ENCODE data around the gene NPIPB8.
"Not testable (repeated sequence)": the region's sequence is repeated elsewhere in the genome, so short reads cannot be mapped to it uniquely, and the experiment has no call there.

NPIPB8 gene

GRCh38 chr16:28637765-28638164 lies at the start of gene NPIPB8:
Gene NPIPB8 (plus strand): TSS chr16:28638065. CDS start chr16:28638361, 296 bp downstream.
- not testable (repeated sequence) for H3K4me3 Mint-ChIP-seq, H3K9me3 Mint-ChIP-seq, H3K27ac Mint-ChIP-seq, H3K27me3 Mint-ChIP-seq, H3K4me1 Mint-ChIP-seq, H3K36me3 Mint-ChIP-seq

- H3K36me3 Mint-ChIP-seq: peaks cover 10% of the 10 kb centered on the region
- H3K4me1 Mint-ChIP-seq: no peaks in the 10 kb centered on the region
- H3K9me3 Mint-ChIP-seq: no peaks in the 10 kb centered on the region
- peak overlapping the region; percentile 56 for H3K27ac Mint-ChIP-seq
- no peak overlapping the region for H3K4me3 Mint-ChIP-seq
- no peaks in the 10 kb centered on the region for H3K27me3 Mint-ChIP-seq
Observed at GRCh38 chr16:28589069-28589468, 48.8 kb upstream of the NPIPB8 start.

- Mint-ChIP-seq H3K9me3 (no peaks in the 10 kb centered on the region), H3K4me3 (no peak overlapping the region), H3K36me3 (peaks cover 10% of the 10 kb centered on the region), H3K4me1 (no peaks in the 10 kb centered on the region), H3K27ac (no peak overlapping the region), H3K27me3 (no peaks in the 10 kb centered on the region)
Observed at GRCh38 chr16:28589930-28590329, 47.9 kb upstream of the NPIPB8 start.

- Mint-ChIP-seq H3K27ac (no peak overlapping the region), H3K9me3 (no peaks in the 10 kb centered on the region), H3K4me1 (no peaks in the 10 kb centered on the region), H3K36me3 (peaks cover 10% of the 10 kb centered on the region), H3K4me3 (no peak overlapping the region), H3K27me3 (no peaks in the 10 kb centered on the region)
Observed at GRCh38 chr16:28590384-28591340, 47.2 kb upstream of the NPIPB8 start.

GRCh38 chr16:28591355-28591754 lies 46.5 kb upstream of the NPIPB8 start:
- no peaks in the 10 kb centered on the region for H3K4me1 Mint-ChIP-seq
- no peak overlapping the region for H3K4me3 Mint-ChIP-seq
- no peaks in the 10 kb centered on the region for H3K27me3 Mint-ChIP-seq
- H3K27ac Mint-ChIP-seq: no peak overlapping the region
- H3K9me3 Mint-ChIP-seq: no peaks in the 10 kb centered on the region
- peaks cover 9% of the 10 kb centered on the region for H3K36me3 Mint-ChIP-seq

GRCh38 chr16:28592511-28592910 lies 45.4 kb upstream of the NPIPB8 start:
- H3K4me1 Mint-ChIP-seq: peaks cover 7% of the 10 kb centered on the region
- H3K27ac Mint-ChIP-seq: no peak overlapping the region
- peaks cover 7% of the 10 kb centered on the region for H3K36me3 Mint-ChIP-seq
- no peak overlapping the region for H3K4me3 Mint-ChIP-seq
- H3K27me3 Mint-ChIP-seq: no peaks in the 10 kb centered on the region
- H3K9me3 Mint-ChIP-seq: no peaks in the 10 kb centered on the region

- Mint-ChIP-seq H3K9me3 (no peaks in the 10 kb centered on the region), H3K4me1 (peaks cover 7% of the 10 kb centered on the region), H3K36me3 (peaks cover 7% of the 10 kb centered on the region), H3K27ac (peak overlapping the region; percentile 30), H3K4me3 (no peak overlapping the region), H3K27me3 (no peaks in the 10 kb centered on the region)
Observed at GRCh38 chr16:28592979-28593553, 44.8 kb upstream of the NPIPB8 start.

GRCh38 chr16:28595451-28595850 lies 42.4 kb upstream of the NPIPB8 start:
- H3K27me3 Mint-ChIP-seq, H3K4me3 Mint-ChIP-seq, H3K27ac Mint-ChIP-seq, H3K4me1 Mint-ChIP-seq, H3K9me3 Mint-ChIP-seq, H3K36me3 Mint-ChIP-seq: not testable (repeated sequence)

GRCh38 chr16:28596115-28596630 lies 41.7 kb upstream of the NPIPB8 start:
- H3K4me3 Mint-ChIP-seq: no peak overlapping the region
- no peak overlapping the region for H3K27ac Mint-ChIP-seq
- H3K9me3 Mint-ChIP-seq: no peaks in the 10 kb centered on the region
- H3K4me1 Mint-ChIP-seq: peaks cover 7% of the 10 kb centered on the region
- H3K36me3 Mint-ChIP-seq: peaks cover 3% of the 10 kb centered on the region
- no peaks in the 10 kb centered on the region for H3K27me3 Mint-ChIP-seq

GRCh38 chr16:28596840-28597691 lies 40.8 kb upstream of the NPIPB8 start, which contains the start of gene SULT1A2:
Gene SULT1A2 (minus strand): TSS chr16:28597050. CDS start chr16:28595930, 1,120 bp downstream.
- Mint-ChIP-seq H3K27me3 (no peaks in the 10 kb centered on the region), H3K27ac (no peak within 1 kb of the TSS), H3K9me3 (no peaks in the 10 kb centered on the region), H3K36me3 (no peaks in the 10 kb centered on the region), H3K4me3 (no peak within 1 kb of the TSS), H3K4me1 (peaks cover 7% of the 10 kb centered on the region)

- H3K27ac Mint-ChIP-seq: no peak overlapping the region
Observed at GRCh38 chr16:28597692-28598261, 40.1 kb upstream of the NPIPB8 start.

GRCh38 chr16:28599377-28600285 lies 38.2 kb upstream of the NPIPB8 start:
- H3K4me3 Mint-ChIP-seq, H3K36me3 Mint-ChIP-seq, H3K27me3 Mint-ChIP-seq, H3K9me3 Mint-ChIP-seq, H3K27ac Mint-ChIP-seq, H3K4me1 Mint-ChIP-seq: not testable (repeated sequence)

More at GRCh38 chr16:28597692-28598261, 40.1 kb upstream of the NPIPB8 start:
- no peaks in the 10 kb centered on the region for H3K27me3 Mint-ChIP-seq
- H3K4me3 Mint-ChIP-seq: no peak overlapping the region
- H3K4me1 Mint-ChIP-seq: peaks cover 7% of the 10 kb centered on the region
- no peaks in the 10 kb centered on the region for H3K9me3 Mint-ChIP-seq
- H3K36me3 Mint-ChIP-seq: no peaks in the 10 kb centered on the region

GRCh38 chr16:28600965-28601364 lies 36.9 kb upstream of the NPIPB8 start:
- not testable (repeated sequence) for H3K9me3 Mint-ChIP-seq, H3K27me3 Mint-ChIP-seq, H3K27ac Mint-ChIP-seq, H3K4me3 Mint-ChIP-seq, H3K36me3 Mint-ChIP-seq, H3K4me1 Mint-ChIP-seq

- not testable (repeated sequence) for H3K27me3 Mint-ChIP-seq, H3K36me3 Mint-ChIP-seq, H3K4me3 Mint-ChIP-seq, H3K27ac Mint-ChIP-seq, H3K4me1 Mint-ChIP-seq, H3K9me3 Mint-ChIP-seq
Observed at GRCh38 chr16:28601589-28601988, 36.3 kb upstream of the NPIPB8 start.
